ENCODE results near the gene CCDC92.

Gene CCDC92

GRCh38 chr12:123973552-123974341 is 1.1 kb upstream of the CCDC92 start:
- no peak for DNase-seq (ENCODE audit: low read depth)

GRCh38 chr12:123971770-123972456 is 718 bp downstream of the CCDC92 start:
- peak; percentile 8 for DNase-seq (ENCODE audit: low read depth)

- DNase-seq (ENCODE audit: low read depth) = no peak
These were observed 1.2 kb downstream of the CCDC92 start for GRCh38 chr12:123971449-123971769.

GRCh38 chr12:123967121-123967586 is 5.5 kb downstream of the CCDC92 start:
- no peak for DNase-seq (ENCODE audit: low read depth)

- DNase-seq (ENCODE audit: low read depth) = peak; percentile 63
These were observed 6.0 kb downstream of the CCDC92 start for GRCh38 chr12:123966596-123966995.

- no peak for DNase-seq (ENCODE audit: low read depth)
These were observed 7.2 kb downstream of the CCDC92 start for GRCh38 chr12:123965382-123965781.

GRCh38 chr12:123963821-123964220 is 8.8 kb downstream of the CCDC92 start:
- no peak for DNase-seq (ENCODE audit: low read depth)

- DNase-seq (ENCODE audit: low read depth) = no peak
These were observed 10.1 kb downstream of the CCDC92 start for GRCh38 chr12:123962513-123962912.

- DNase-seq (ENCODE audit: low read depth) = no peak
These were observed 10.9 kb downstream of the CCDC92 start for GRCh38 chr12:123961585-123962345.

- DNase-seq (ENCODE audit: low read depth) = peak; percentile 51
These were observed 11.8 kb downstream of the CCDC92 start for GRCh38 chr12:123960856-123961255.

GRCh38 chr12:123960029-123960735 is 12.4 kb downstream of the CCDC92 start:
- DNase-seq (ENCODE audit: low read depth) = no peak

GRCh38 chr12:123958876-123959275 is 13.8 kb downstream of the CCDC92 start:
- no peak for DNase-seq (ENCODE audit: low read depth)

GRCh38 chr12:123958462-123958861 is 14.2 kb downstream of the CCDC92 start:
- no peak for DNase-seq (ENCODE audit: low read depth)

GRCh38 chr12:123957196-123957595 is 15.4 kb downstream of the CCDC92 start:
- no peak for DNase-seq (ENCODE audit: low read depth)

- no peak for DNase-seq (ENCODE audit: low read depth)
These were observed 16.4 kb downstream of the CCDC92 start for GRCh38 chr12:123956249-123956648.

GRCh38 chr12:123954647-123955350 is 17.8 kb downstream of the CCDC92 start:
- DNase-seq (ENCODE audit: low read depth) = no peak

GRCh38 chr12:123952037-123952436 is 20.6 kb downstream of the CCDC92 start:
- DNase-seq (ENCODE audit: low read depth) = peak; percentile 30

- no peak for DNase-seq (ENCODE audit: low read depth)
These were observed 21.2 kb downstream of the CCDC92 start for GRCh38 chr12:123951467-123951866.

GRCh38 chr12:123950476-123951349 is 21.9 kb downstream of the CCDC92 start:
- DNase-seq (ENCODE audit: low read depth) = no peak

- no peak for DNase-seq (ENCODE audit: low read depth)
These were observed 22.9 kb downstream of the CCDC92 start for GRCh38 chr12:123949770-123950165.

All from fibroblast of gingiva (primary cell).